H9 (cell line): ENCODE results near the gene DPCD. TPM values are rescaled to one million over a fixed set of nuclear protein-coding genes. Genes with fewer than 3 reads are reported as not detected.

ENCODE experiments used
- DNase-seq: peaks from one replicate; pipeline ENCODE4 v3.0.0-alpha.2; 2017
- H2AFZ ChIP-seq: one replicate; pipeline ENCODE4 v1.6.1; 2013; ENCODE audit warnings: mild to moderate bottlenecking, low read length, control low read depth, moderate library complexity
- H2AK5ac ChIP-seq: 2 replicates; pipeline ENCODE4 v1.6.1; 2013; ENCODE audit warnings: low read length, control low read depth, mixed read lengths; ENCODE audit not compliant: insufficient read length
- H2BK120ac ChIP-seq: one replicate; pipeline ENCODE4 v1.6.1; 2013; ENCODE audit warnings: low read depth, mild to moderate bottlenecking, low read length, control low read depth, inconsistent platforms; ENCODE audit not compliant: poor library complexity, severe bottlenecking
- H2BK12ac ChIP-seq: 2 replicates; pipeline ENCODE4 v1.6.1; 2013; ENCODE audit warnings: low read length, control low read depth, mixed read lengths, low read depth; ENCODE audit not compliant: insufficient read length
- H2BK15ac ChIP-seq: 2 replicates; pipeline ENCODE4 v1.6.1; 2013; ENCODE audit warnings: low read depth, low read length, control low read depth
- H2BK20ac ChIP-seq: one replicate; pipeline ENCODE4 v1.6.1; 2013; ENCODE audit warnings: low read depth, mild to moderate bottlenecking, low read length, control low read depth, inconsistent platforms; ENCODE audit not compliant: poor library complexity, severe bottlenecking
- H2BK5ac ChIP-seq: 2 replicates; pipeline ENCODE4 v1.6.1; 2013; ENCODE audit warnings: low read length, control low read depth, mixed read lengths; ENCODE audit not compliant: insufficient read length
- H3K14ac ChIP-seq: 2 replicates; pipeline ENCODE4 v1.6.1; 2013; ENCODE audit warnings: low read length, control low read depth; ENCODE audit not compliant: insufficient read depth
- H3K18ac ChIP-seq: 2 replicates; pipeline ENCODE4 v1.6.1; 2013; ENCODE audit warnings: low read depth, mild to moderate bottlenecking, mixed read lengths, low read length, control low read depth; ENCODE audit not compliant: insufficient read length
- H3K23ac ChIP-seq: 2 replicates; pipeline ENCODE4 v1.6.1; 2013; ENCODE audit warnings: low read length, control low read depth, mixed read lengths, low read depth; ENCODE audit not compliant: insufficient read length
- H3K23me2 ChIP-seq: 2 replicates; pipeline ENCODE4 v1.6.1; 2013; ENCODE audit warnings: low read depth, mild to moderate bottlenecking, mixed read lengths, low read length, control low read depth; ENCODE audit not compliant: insufficient read length, poor library complexity, severe bottlenecking
- H3K27ac ChIP-seq: 2 replicates; pipeline ENCODE4 v1.5.1; 2013; ENCODE audit warnings: low read length, control low read depth, mixed read lengths, low read depth; ENCODE audit not compliant: insufficient read length
- H3K27me3 ChIP-seq: 2 replicates; pipeline ENCODE4 v1.6.1; 2013; ENCODE audit warnings: low read length, control low read depth, inconsistent platforms; ENCODE audit not compliant: insufficient read depth
- H3K4ac ChIP-seq: 2 replicates; pipeline ENCODE4 v1.6.1; 2013; ENCODE audit warnings: low read depth, mild to moderate bottlenecking, control low read depth, inconsistent platforms, low read length, moderate library complexity
- H3K4me1 ChIP-seq: 2 replicates; pipeline ENCODE4 v1.6.1; 2013; ENCODE audit warnings: low read length, control low read depth, inconsistent platforms; ENCODE audit not compliant: insufficient read depth
- H3K4me2 ChIP-seq: 2 replicates; pipeline ENCODE4 v1.6.1; 2013; ENCODE audit warnings: low read length, control low read depth, mixed read lengths; ENCODE audit not compliant: insufficient read length, insufficient read depth
- H3K56ac ChIP-seq: 2 replicates; pipeline ENCODE4 v1.6.1; 2013; ENCODE audit warnings: low read depth, mild to moderate bottlenecking, mixed read lengths, low read length, control low read depth; ENCODE audit not compliant: insufficient read length
- H3K79me1 ChIP-seq: 2 replicates; pipeline ENCODE4 v1.6.1; 2013; ENCODE audit warnings: low read depth, mild to moderate bottlenecking, moderate library complexity, low read length, control low read depth, inconsistent platforms; ENCODE audit not compliant: insufficient read depth, poor library complexity, severe bottlenecking
- H3K79me2 ChIP-seq: 2 replicates; pipeline ENCODE4 v1.6.1; 2013; ENCODE audit warnings: low read length, control low read depth, inconsistent platforms; ENCODE audit not compliant: insufficient read depth
- H3K9ac ChIP-seq: 2 replicates; pipeline ENCODE4 v1.6.1; 2013; ENCODE audit warnings: low read length, control low read depth, mixed read lengths; ENCODE audit not compliant: insufficient read length; ENCODE audit errors: extremely low read depth
- H3K9me3 ChIP-seq: one replicate; pipeline ENCODE4 v1.6.1; 2013; ENCODE audit warnings: low read depth, low read length, inconsistent platforms; ENCODE audit not compliant: control insufficient read depth
- H3T11ph ChIP-seq: one replicate; pipeline ENCODE4 v1.6.1; 2013; ENCODE audit warnings: mild to moderate bottlenecking, low read length, control low read depth, inconsistent platforms
- H4K20me1 ChIP-seq: one replicate; pipeline ENCODE4 v1.6.1; 2013; ENCODE audit not compliant: control insufficient read depth, insufficient read length, insufficient read depth
- H4K5ac ChIP-seq: 2 replicates; pipeline ENCODE4 v1.6.1; 2013; ENCODE audit warnings: low read depth, mild to moderate bottlenecking, mixed read lengths, low read length, control low read depth; ENCODE audit not compliant: insufficient read length
- H4K8ac ChIP-seq: replicated peaks from 2 replicates; pipeline ENCODE4 v1.6.1; 2013; ENCODE audit warnings: low read length, control low read depth, mixed read lengths, low read depth; ENCODE audit not compliant: insufficient read length
- H4K91ac ChIP-seq: 2 replicates; pipeline ENCODE4 v1.6.1; 2013; ENCODE audit warnings: low read depth, mild to moderate bottlenecking, moderate library complexity, mixed read lengths, low read length, control low read depth; ENCODE audit not compliant: insufficient read length
- H3K27ac Mint-ChIP-seq, 3 experiments: 2 replicates in 2 of 3; 3 replicates in 1 of 3; pipeline ENCODE4 v1.8.0; 2020 to 2021; ENCODE audit warnings: mixed read lengths in 3 of 3, mild to moderate bottlenecking in 1 of 3, moderate library complexity in 1 of 3
- H3K27me3 Mint-ChIP-seq: 2 replicates; pipeline ENCODE4 v1.8.0; 2021; ENCODE audit warnings: low read depth, mild to moderate bottlenecking, moderate library complexity, mixed read lengths
- H3K36me3 Mint-ChIP-seq, 3 experiments: 2 replicates in 2 of 3; 3 replicates in 1 of 3; pipeline ENCODE4 v1.8.0; 2020 to 2021; ENCODE audit warnings: low read depth in 3 of 3, mixed read lengths in 3 of 3; ENCODE audit not compliant: insufficient read depth in 1 of 3
- H3K4me1 Mint-ChIP-seq, 2 experiments: 2 replicates each; pipeline ENCODE4 v1.8.0; 2020; ENCODE audit warnings: mixed read lengths in 2 of 2
- H3K4me3 Mint-ChIP-seq, 2 experiments: 2 replicates in 1 of 2; 3 replicates in 1 of 2; pipeline ENCODE4 v1.8.0; 2020 to 2021; ENCODE audit warnings: mild to moderate bottlenecking in 2 of 2, mixed read lengths in 2 of 2, moderate library complexity in 1 of 2
- H3K9me3 Mint-ChIP-seq, 2 experiments: 2 replicates in 1 of 2; 3 replicates in 1 of 2; pipeline ENCODE4 v1.8.0; 2020; ENCODE audit warnings: mild to moderate bottlenecking in 2 of 2, mixed read lengths in 2 of 2, moderate library complexity in 1 of 2
- CTCF ChIP-seq: fragments of 200-600 bp; sonication (generic); conservative IDR thresholded peaks from 3 replicates; pipeline ENCODE4 v1.8.0; 2021; ENCODE audit warnings: antibody characterized with exemption, mild to moderate bottlenecking
- WGBS: extraction: QIAGEN DNeasy Blood & Tissue Kit; methylation state at CpG from one replicate; pipeline ENCODE4 v1.1.7; 2013; ENCODE audit warnings: missing lambda C conversion rate, low lambda C conversion rate, mixed read lengths; ENCODE audit not compliant: insufficient read length; ENCODE audit errors: extremely low coverage; 5-methylcytosine and 5-hydroxymethylcytosine counted together
- total RNA-seq: library from RNA; stranded (reverse); gene quantifications from 2 replicates; pipeline ENCODE4 v1.2.1, GENCODE V29; 2021

The DPCD gene
- total RNA-seq, 1 experiment from 2014 or later, result 21.8 TPM

GRCh38 chr10:101614663-101615524 lies 26.8 kb downstream of the DPCD start:
- Histone ChIP-seq H4K20me1 (no peaks in the 10 kb centered on the region), H4K5ac (no peak overlapping the region), H4K91ac (no peak overlapping the region), H3K4me2 (no peak overlapping the region), H3K9me3 (no peaks in the 10 kb centered on the region), H3K79me2 (no peaks in the 10 kb centered on the region), H2BK20ac (no peak overlapping the region), H3K79me1 (no peaks in the 10 kb centered on the region), H3T11ph (no peak overlapping the region), H2BK120ac (no peak overlapping the region), H3K9ac (no peak overlapping the region), H3K18ac (no peak overlapping the region), H4K8ac (no peak overlapping the region), H3K14ac (peak overlapping the region; percentile 32; the same call in 1 of the 2 replicates), H2BK5ac (no peak overlapping the region), H3K23ac (no peak overlapping the region), H2AFZ (no peak overlapping the region), H3K23me2 (no peaks in the 10 kb centered on the region), H2AK5ac (no peak overlapping the region), H3K4me1 (no peaks in the 10 kb centered on the region; the same call in 1 of the 2 replicates), H3K56ac (no peak overlapping the region), H3K4ac (no peak overlapping the region), H3K27me3 (no peaks in the 10 kb centered on the region), H3K27ac (no peak overlapping the region), H2BK12ac (no peak overlapping the region), H2BK15ac (no peak overlapping the region)
- Mint-ChIP-seq H3K36me3 (peaks cover 6 to 17% (median 14%) of the 10 kb centered on the region in 3 experiments; a peak in 6 of 7 replicates), H3K9me3 (no peaks in the 10 kb centered on the region), H3K27me3 (no peaks in the 10 kb centered on the region; the same call in 1 of the 2 replicates), H3K4me3 (no peak overlapping the region; a peak in 1 of 5 replicates), H3K4me1 (peaks cover 36 to 52% of the 10 kb centered on the region in 2 experiments), H3K27ac (peak overlapping the region; percentile 44 to 84 (median 81); a peak in 6 of 7 replicates)
- no CpG with 5 or more reads among the region's 13 CpGs for WGBS
- DNase-seq, result no peak
- no peak for TF ChIP-seq CTCF
